ENCODE results near the gene GJD4.

- TF ChIP-seq CTCF (IDR thresholded peaks at IDR 0.05) (no peak), POLR2AphosphoS5 (IDR thresholded peaks at IDR 0.05) (no peak)
Measured at GRCh38 chr10:35644050-35644950, 39.2 kb downstream of the GJD4 start.

Measured in prostate gland (tissue), 2 donors.